B cell (primary cell): ENCODE results near the gene GRIP2. TPM values are rescaled to one million over a fixed set of nuclear protein-coding genes. Genes with fewer than 3 reads are reported as not detected.

Experiments used
- ATAC-seq: fragments of 200-7000 bp; cut with Tn5 transposase; one replicate; pipeline ENCODE4 v1.10.0; 2021; ENCODE audit warnings: low read depth, mild to moderate bottlenecking, moderate number of reproducible peaks, moderate library complexity
- CTCF ChIA-PET: fragments of 350-600 bp; sonication (Branson Sonifier 250); formaldehyde crosslinking; loops from one replicate; lab custom pipeline; 2021; ENCODE audit warnings: antibody characterized with exemption, inconsistent platforms; lab: Charles Lee
- POLR2A ChIA-PET: fragments of 350-600 bp; sonication (Branson Sonifier 250); formaldehyde crosslinking; loops from one replicate; lab custom pipeline; 2021; ENCODE audit warnings: antibody characterized with exemption; lab: Charles Lee
- DNase-seq: peaks from one replicate; pipeline ENCODE4 v3.0.0; 2013
- H2AFZ ChIP-seq: 2 replicates; pipeline ENCODE4 v1.6.1; 2012; ENCODE audit warnings: mild to moderate bottlenecking, low read depth, low read length; ENCODE audit not compliant: insufficient read depth, poor library complexity, severe bottlenecking
- H3K27ac ChIP-seq, 2 donors: 1 replicate in 1 of 2; 2 replicates in 1 of 2; pipeline ENCODE4 v1.5.1; 2012 to 2013; ENCODE audit warnings: low read length in 2 of 2, mild to moderate bottlenecking in 2 of 2, moderate library complexity in 1 of 2
- H3K27me3 ChIP-seq, 4 experiments: fragments of 200-600 bp in 1 of 4; sonication (generic) in 1 of 4; replicated peaks in 1 of 4; 1 replicate in 2 of 4; 2 replicates in 2 of 4; pipeline versions ENCODE4 v1.6.1 to v1.7.0; 2013 to 2016; ENCODE audit warnings: low read length in 3 of 4, mild to moderate bottlenecking in 2 of 4, mixed read lengths in 1 of 4, moderate library complexity in 1 of 4; ENCODE audit not compliant: insufficient read depth in 4 of 4, control insufficient read depth in 3 of 4; ENCODE audit errors: control extremely low read depth in 1 of 4
- H3K36me3 ChIP-seq, 2 experiments: replicated peaks in 1 of 2; 1 replicate in 1 of 2; 2 replicates in 1 of 2; pipeline versions ENCODE4 v1.6.1 to v1.7.1; 2013; ENCODE audit warnings: low read length in 1 of 2; ENCODE audit not compliant: insufficient read depth in 2 of 2, control insufficient read depth in 1 of 2; ENCODE audit errors: control extremely low read depth in 1 of 2, extremely low read depth in 1 of 2
- H3K4me1 ChIP-seq, 2 donors: fragments of 200-600 bp in 1 of 2; sonication (generic) in 1 of 2; 1 replicate in 1 of 2; 2 replicates in 1 of 2; pipeline versions ENCODE4 v1.5.1 to v1.6.1; 2013 to 2017; ENCODE audit warnings: low read length in 2 of 2; ENCODE audit not compliant: control insufficient read depth in 2 of 2, insufficient read depth in 2 of 2
- H3K4me2 ChIP-seq: replicated peaks from 2 replicates; pipeline ENCODE3; 2012; ENCODE audit warnings: mild to moderate bottlenecking, low read depth, low read length; ENCODE audit not compliant: poor library complexity, severe bottlenecking
- H3K4me3 ChIP-seq, 5 experiments: fragments of 200-600 bp in 1 of 5; sonication (generic) in 1 of 5; 1 replicate in 3 of 5; 2 replicates in 2 of 5; pipeline versions ENCODE4 v1.5.1 to v1.7.0; 2011 to 2016; ENCODE audit warnings: low read length in 4 of 5, mild to moderate bottlenecking in 4 of 5, low read depth in 2 of 5, control low read depth in 1 of 5, moderate library complexity in 1 of 5; ENCODE audit not compliant: insufficient read depth in 1 of 5; ENCODE audit errors: control extremely low read depth in 1 of 5, extremely low read depth in 1 of 5
- H3K79me2 ChIP-seq: fragments of 200-600 bp; sonication (generic); one replicate; pipeline ENCODE4 v1.6.0; 2016; ENCODE audit warnings: low read length; ENCODE audit not compliant: control insufficient read depth, insufficient read depth
- H3K9ac ChIP-seq: fragments of 200-600 bp; sonication (generic); 2 replicates; pipeline ENCODE4 v1.6.1; 2017; ENCODE audit warnings: mild to moderate bottlenecking, low read length, moderate library complexity
- H3K9me3 ChIP-seq, 3 donors: one replicate each; pipeline versions ENCODE4 v1.6.1 to v1.7.1; 2013; ENCODE audit warnings: low read length in 2 of 3; ENCODE audit not compliant: control insufficient read depth in 2 of 3, insufficient read depth in 1 of 3; ENCODE audit errors: control extremely low read depth in 1 of 3
- H4K20me1 ChIP-seq: 2 replicates; pipeline ENCODE4 v1.6.0; 2012; ENCODE audit warnings: mild to moderate bottlenecking, low read length; ENCODE audit not compliant: insufficient read depth, control insufficient read depth, poor library complexity, severe bottlenecking
- H3K27ac Mint-ChIP-seq: one replicate; pipeline ENCODE4 v1.8.0; 2021; ENCODE audit warnings: mixed read lengths
- H3K27me3 Mint-ChIP-seq: one replicate; pipeline ENCODE4 v1.8.0; 2021; ENCODE audit warnings: mixed read lengths
- H3K4me1 Mint-ChIP-seq: one replicate; pipeline ENCODE4 v1.8.0; 2021; ENCODE audit warnings: mixed read lengths
- H3K4me3 Mint-ChIP-seq: one replicate; pipeline ENCODE4 v1.8.0; 2021; ENCODE audit warnings: mixed read lengths
- H3K9me3 Mint-ChIP-seq: one replicate; pipeline ENCODE4 v1.8.0; 2022; ENCODE audit warnings: mixed read lengths; ENCODE audit not compliant: insufficient read depth
- CTCF ChIP-seq: fragments of 200-600 bp; IDR thresholded peaks from one replicate; pipeline ENCODE4 v1.8.0; 2022; ENCODE audit warnings: antibody characterized with exemption, mild to moderate bottlenecking
- EZH2 ChIP-seq: IDR thresholded peaks from 2 replicates; pipeline ENCODE4 v1.6.1; 2012; ENCODE audit warnings: borderline replicate concordance, low read depth, mild to moderate bottlenecking, moderate library complexity, low read length; ENCODE audit not compliant: insufficient read depth, poor library complexity, severe bottlenecking
- WGBS: methylation state at CpG from one replicate; pipeline ENCODE4 v1.1.5; 2013; ENCODE audit warnings: missing lambda C conversion rate; ENCODE audit not compliant: insufficient coverage; 5-methylcytosine and 5-hydroxymethylcytosine counted together
- intact Hi-C: fragments of 100-400 bp; cut with micrococcal nuclease; formaldehyde crosslinking; loops from one replicate; pipeline ENCODE4 v1.10.0; 2022
- polyA plus RNA-seq: library from polyadenylated mRNA; depleted of rRNA; stranded (reverse); fragments of >200 nt; gene quantifications from 2 replicates; pipeline ENCODE4 v1.2.3, GENCODE V29; 2012
- total RNA-seq, 2 donors: library from RNA; stranded (reverse); fragments of 120-200 nt in 1 of 2; gene quantifications; 1 replicate in 1 of 2; 2 replicates in 1 of 2; pipeline versions ENCODE4 v1.2.3 to v1.2.4, GENCODE V29; 2013 to 2022

GRIP2 gene
- total and polyA plus RNA-seq, 2 donors (not counting 1 experiment from before 2014, with no cell fraction given): not detected

- intact Hi-C loops: no loop called here
- no peak overlapping the region for H3K27ac ChIP-seq
These were observed 32.8 kb downstream of the GRIP2 start for GRCh38 chr3:14507305-14507741.

More at GRCh38 chr3:14507305-14507741, 32.8 kb downstream of the GRIP2 start:
- Mint-ChIP-seq H3K27me3 (peaks cover 9% of the 10 kb centered on the region), H3K9me3 (peaks cover 4% of the 10 kb centered on the region), H3K4me1 (peaks cover 2% of the 10 kb centered on the region), H3K27ac (no peak overlapping the region), H3K4me3 (no peak overlapping the region)
- no peaks in the 10 kb centered on the region for H4K20me1 ChIP-seq
- no peaks in the 10 kb centered on the region for H3K79me2 ChIP-seq
- no peak overlapping the region for H2AFZ ChIP-seq
- no peak overlapping the region for H3K4me2 ChIP-seq
- ChIA-PET CTCF (interaction anchor here (0.8 kb wide), 1 partner anchor 414 kb away, joined by 3 read pairs; no protein-coding TSS in a partner anchor), POLR2A (no interaction called here)
- ATAC-seq (no peak), DNase-seq (no peak)
- peaks cover 0 to 4% of the 10 kb centered on the region in 2 donors for H3K4me1 ChIP-seq
- H3K9ac ChIP-seq: no peak overlapping the region
- WGBS: 62% methylated on average over 13 of the region's 13 CpGs
- H3K27me3 ChIP-seq: peaks cover 0 to 6% (median 0%) of the 10 kb centered on the region in 4 experiments
- H3K36me3 ChIP-seq: no peaks in the 10 kb centered on the region
- TF ChIP-seq CTCF (no peak), EZH2 (no peak)
- H3K9me3 ChIP-seq: peaks cover 0 to 14% (median 8%) of the 10 kb centered on the region in 3 donors
- H3K4me3 ChIP-seq: no peak overlapping the region
